Kidney glomerular epithelial cell (primary cell): ENCODE measurements around the gene PDK1.
"Not testable (repeated sequence)": the region's sequence is repeated elsewhere in the genome, so short reads cannot be mapped to it uniquely, and the experiment has no call there.

Source experiments
- DNase-seq: peaks from one replicate; lab custom pipeline; 2025; lab: John Stamatoyannopoulos, UW

Gene PDK1

DNA sequence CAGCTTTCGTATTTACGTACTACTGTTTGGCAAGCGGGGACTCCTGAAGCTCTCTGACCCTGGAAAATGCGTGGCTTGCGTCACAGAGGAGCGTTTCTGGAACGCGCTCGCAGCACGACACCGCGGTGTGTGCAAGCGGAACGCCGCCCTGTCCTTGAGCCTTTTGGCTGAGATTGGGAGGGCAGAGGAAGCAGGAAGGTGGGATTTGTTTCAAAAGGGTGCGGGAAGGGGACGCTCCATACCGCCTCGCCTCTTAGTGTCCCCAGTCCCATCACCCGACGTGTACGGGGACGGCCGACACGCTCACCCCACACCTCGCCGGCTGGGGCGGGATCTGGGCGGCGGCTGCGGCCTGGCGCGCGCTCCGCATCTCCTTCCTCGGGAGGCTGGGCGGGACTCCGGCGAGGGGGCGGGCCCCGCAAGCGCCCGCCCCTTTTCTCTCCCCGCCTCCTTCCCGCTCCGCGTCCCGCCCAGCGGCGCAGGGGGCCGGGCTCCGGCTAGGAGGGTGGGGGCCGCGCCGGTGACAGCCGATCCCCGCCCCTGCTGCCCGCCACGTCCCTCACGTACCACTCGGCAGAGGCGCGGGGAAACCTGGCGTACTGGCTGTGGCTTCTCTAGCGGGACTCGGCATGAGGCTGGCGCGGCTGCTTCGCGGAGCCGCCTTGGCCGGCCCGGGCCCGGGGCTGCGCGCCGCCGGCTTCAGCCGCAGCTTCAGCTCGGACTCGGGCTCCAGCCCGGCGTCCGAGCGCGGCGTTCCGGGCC is at the start of gene PDK1:
Gene PDK1, plus strand, starts transcription at position 569 of the 762 bp plus-strand sequence. Its CDS starts 61 bp downstream, at position 630.
- peak; percentile 66 for DNase-seq

- DNase-seq = no peak
Measured at GRCh38 chr2:172507199-172507598, 48.7 kb upstream of the PDK1 start.

DNA sequence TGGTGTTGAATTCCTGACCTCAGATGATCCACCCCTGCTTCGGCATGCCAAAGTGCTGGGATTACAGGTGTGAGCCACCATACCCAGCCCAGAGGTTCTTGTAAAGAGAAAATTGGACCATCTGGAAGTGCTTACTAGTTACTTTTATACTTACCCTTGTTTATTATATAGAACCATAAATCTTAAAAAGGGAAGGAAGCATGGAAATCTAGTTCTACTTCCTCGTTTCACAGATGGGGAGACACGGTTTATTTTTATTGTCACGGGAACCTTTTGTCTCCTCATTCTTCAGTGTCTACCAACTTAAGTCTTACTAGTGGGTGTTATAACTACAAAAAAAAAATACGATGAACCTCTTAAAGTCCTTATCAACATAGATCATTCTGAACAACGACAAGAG is 45.8 kb upstream of the PDK1 start:
- no peak for DNase-seq

DNA sequence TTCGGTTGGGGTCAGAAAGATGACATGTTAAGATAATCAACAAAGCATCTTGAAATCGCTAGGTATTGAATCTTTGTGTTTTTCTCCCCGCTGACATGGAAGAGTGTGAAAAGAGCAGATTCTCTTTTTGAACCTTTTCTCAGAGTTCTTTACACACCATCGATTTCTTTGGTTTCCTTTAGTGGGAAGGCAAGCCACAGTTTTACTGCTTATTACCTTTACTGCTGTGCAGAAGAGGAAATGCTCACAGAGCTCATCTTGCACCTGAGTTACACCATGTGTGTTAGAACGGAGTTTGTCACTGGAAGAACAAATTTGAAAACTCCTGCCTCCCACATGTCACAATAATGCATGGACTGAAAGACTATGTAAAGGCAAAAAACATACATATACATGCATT is 45.3 kb upstream of the PDK1 start:
- DNase-seq = no peak

GRCh38 chr2:172512810-172513523 is 42.9 kb upstream of the PDK1 start:
- no peak for DNase-seq

DNA sequence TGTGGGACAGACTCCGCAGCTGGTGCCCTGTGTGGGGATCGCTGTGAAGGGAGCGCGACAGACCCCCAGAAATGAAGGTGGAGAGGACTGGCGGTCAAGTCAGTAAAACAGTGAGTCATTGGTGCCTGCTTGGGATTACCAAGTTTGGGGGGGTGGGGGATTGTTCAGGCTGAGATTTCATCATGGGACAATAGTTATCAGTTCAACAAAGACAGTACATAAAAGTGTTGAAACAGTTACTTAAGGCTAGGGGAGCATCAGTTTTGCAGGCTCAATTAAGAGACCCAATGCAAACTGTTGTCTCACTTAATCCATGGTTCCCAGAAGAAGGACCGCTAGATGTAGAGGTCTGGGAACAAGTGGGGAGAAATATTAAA is 42.4 kb upstream of the PDK1 start:
- no peak for DNase-seq

GRCh38 chr2:172513935-172514586 is 41.8 kb upstream of the PDK1 start:
- no peak for DNase-seq

GRCh38 chr2:172516299-172516698 is 39.6 kb upstream of the PDK1 start:
- DNase-seq = no peak

DNA sequence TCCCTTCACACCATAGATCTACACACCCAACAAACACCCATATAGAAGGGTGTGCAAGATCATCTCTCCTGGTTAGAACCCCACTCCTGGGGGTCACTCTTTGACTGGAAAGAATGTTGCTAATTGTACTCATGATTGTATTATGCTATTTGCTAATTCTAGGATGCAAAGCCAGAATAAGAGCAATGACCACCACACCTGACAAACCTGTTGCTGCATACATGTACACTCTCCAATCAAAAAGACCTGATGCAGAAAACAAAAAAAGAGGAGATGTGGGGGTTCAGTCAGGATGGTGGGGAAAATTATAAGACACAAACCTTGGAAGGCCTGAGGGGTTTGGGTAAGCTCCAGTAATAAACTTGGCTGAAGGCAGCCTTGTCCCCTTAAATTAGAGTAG is 36.9 kb upstream of the PDK1 start:
- DNase-seq = no peak

DNA sequence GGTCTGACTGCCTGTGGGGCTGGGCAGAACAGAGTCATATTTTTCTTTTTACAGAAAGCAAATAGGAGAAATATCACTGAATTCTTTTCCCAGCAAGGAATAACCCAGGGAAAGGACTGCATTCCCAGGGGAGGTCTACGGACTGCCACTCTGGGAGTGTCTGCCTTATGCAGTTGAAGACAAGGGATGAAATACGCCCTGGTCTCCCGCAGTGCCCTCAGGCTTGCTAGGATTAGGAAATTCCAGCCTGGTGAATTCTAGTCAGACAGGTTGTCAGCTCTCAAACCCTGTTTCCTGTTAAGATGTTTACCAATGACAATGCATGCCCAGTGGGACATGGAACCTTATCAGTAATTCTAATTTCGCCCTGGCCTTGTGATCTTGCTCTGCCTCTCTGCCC is 30.3 kb upstream of the PDK1 start:
- no peak for DNase-seq

GRCh38 chr2:172531309-172531708 is 24.6 kb upstream of the PDK1 start:
- DNase-seq = no peak

- DNase-seq = not testable (repeated sequence)
Measured at GRCh38 chr2:172532461-172532860, 23.4 kb upstream of the PDK1 start.

GRCh38 chr2:172533687-172534086 is 22.2 kb upstream of the PDK1 start:
- DNase-seq = no peak

- no peak for DNase-seq
Measured at GRCh38 chr2:172535119-172535518, 20.8 kb upstream of the PDK1 start.

DNA sequence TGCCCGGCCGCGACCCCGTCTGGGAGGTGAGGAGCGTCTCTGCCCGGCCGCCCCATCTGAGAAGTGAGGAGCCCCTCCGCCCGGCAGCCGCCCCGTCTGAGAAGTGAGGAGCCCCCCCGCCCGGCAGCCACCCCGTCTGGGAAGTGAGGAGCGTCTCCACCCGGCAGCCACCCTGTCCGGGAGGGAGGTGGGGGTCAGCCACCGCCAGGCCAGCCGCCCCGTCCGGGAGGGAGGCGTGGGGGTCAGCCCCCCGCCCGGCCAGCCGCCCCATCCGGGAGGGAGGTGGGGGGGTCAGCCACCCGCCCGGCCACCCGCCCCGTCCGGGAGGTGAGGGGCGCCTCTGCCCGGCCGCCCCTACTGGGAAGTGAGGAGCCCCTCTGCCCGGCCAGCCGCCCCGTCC is 18.0 kb upstream of the PDK1 start:
- DNase-seq = not testable (repeated sequence)

DNA sequence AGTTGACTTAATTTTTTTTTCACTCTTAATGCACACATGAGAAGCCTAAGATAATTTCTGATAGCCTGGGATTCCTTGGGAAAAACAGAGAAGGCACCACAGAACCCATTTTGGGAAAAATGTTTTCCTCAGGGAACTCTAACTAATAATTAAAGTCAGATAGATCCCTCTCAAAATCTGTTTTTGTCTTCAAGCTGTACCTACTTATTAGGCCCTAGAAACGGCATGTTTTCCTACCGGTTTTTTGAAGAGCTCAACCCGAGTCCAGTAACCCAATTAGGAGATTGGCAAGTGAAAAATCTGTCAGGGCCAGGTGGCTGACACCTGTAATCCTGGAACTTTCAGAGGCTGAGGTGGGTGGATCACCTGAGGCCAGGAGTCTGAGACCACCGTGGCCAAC is 16.1 kb upstream of the PDK1 start:
- DNase-seq = no peak

GRCh38 chr2:172540421-172540820 is 15.5 kb upstream of the PDK1 start:
- DNase-seq = no peak

GRCh38 chr2:172545408-172546075 is 10.3 kb upstream of the PDK1 start:
- no peak for DNase-seq

DNA sequence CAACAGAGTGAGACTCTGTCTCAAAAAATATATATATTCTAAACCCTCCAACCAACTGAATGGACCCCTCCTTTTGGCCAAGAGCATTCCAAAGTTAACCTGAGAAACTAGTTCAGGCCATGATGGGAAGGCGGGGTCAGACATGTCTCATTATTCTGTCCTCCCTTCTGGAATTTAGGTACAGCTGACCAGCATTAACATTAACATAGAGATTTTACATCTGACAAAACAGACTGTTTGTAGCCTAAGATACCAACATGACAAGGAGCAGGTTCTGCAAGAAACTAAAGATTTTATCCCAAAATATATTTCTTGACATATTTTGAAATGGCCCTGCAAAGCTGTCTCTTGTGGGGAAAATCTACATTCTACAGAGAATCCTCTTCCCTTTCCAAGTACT is 6.8 kb upstream of the PDK1 start:
- DNase-seq = no peak

GRCh38 chr2:172549802-172550201 is 6.1 kb upstream of the PDK1 start:
- DNase-seq = not testable (repeated sequence)

GRCh38 chr2:172550419-172550818 is 5.5 kb upstream of the PDK1 start:
- no peak for DNase-seq

GRCh38 chr2:172551271-172551670 is 4.6 kb upstream of the PDK1 start:
- no peak for DNase-seq
